Measurements from ENCODE around the gene CST9. TPM values are rescaled to one million over a fixed set of nuclear protein-coding genes. Genes with fewer than 3 reads are reported as not detected.

CST9 gene
- total and polyA plus RNA-seq, 2 of the 13 experiments (the other 11 are each of a cell fraction or from before 2014, with no cell fraction given), result 0.07 TPM; not detected in 1

- peak; percentile 58 for TF ChIP-seq CTCF (CRISPR knock-in tag; IDR thresholded peaks at IDR 0.05)
- peak; percentile 77 for TF ChIP-seq CEBPG (CRISPR knock-in tag; IDR thresholded peaks at IDR 0.05)
- TF ChIP-seq NCOA1 (CRISPR knock-in tag; IDR thresholded peaks at IDR 0.05), result no peak
Measured at GRCh38 chr20:23640671-23641667, 35.3 kb upstream of the CST9 start (continued).

- Histone ChIP-seq H3K4me3 (replicated peaks in 1 of 3; ENCODE audit: insufficient read depth in 1 of 3, low read depth in 2 of 3, low read length in 3 of 3) (peak overlapping the region; percentile 24 to 66 (median 27); a peak in 5 of 6 replicates), H4K20me1 (ENCODE audit: insufficient read depth, low read length) (peaks cover 14% of the 10 kb centered on the region; the same call in 1 of the 2 replicates), H3K27me3 (ENCODE audit: control insufficient read depth in 1 of 2, insufficient read depth in 2 of 2, low read length in 2 of 2) (no peaks in the 10 kb centered on the region; a peak in 1 of 5 replicates), H3K4me2 (ENCODE audit: low read depth, low read length) (peak overlapping the region; percentile 87), H3K4me1 (ENCODE audit: insufficient read depth, low read length) (peaks cover 68% of the 10 kb centered on the region), H3K9ac (ENCODE audit: insufficient read depth, low read depth, low read length) (peak overlapping the region; percentile 50), H3K36me3 (replicated peaks in 1 of 2; ENCODE audit: control insufficient read depth in 1 of 2, insufficient read depth in 2 of 2, low read length in 2 of 2) (peaks cover 2 to 3% of the 10 kb centered on the region in 2 experiments), H2AFZ (ENCODE audit: low read length) (no peak overlapping the region), H3K9me3 (ENCODE audit: low read length) (no peaks in the 10 kb centered on the region), H3K79me2 (ENCODE audit: insufficient read depth, low read length) (peaks cover 24% of the 10 kb centered on the region), H3K27ac (ENCODE audit: extremely low read length, insufficient read depth, low read length) (peak overlapping the region; percentile 48)
- in situ Hi-C loops (cut with HindIII; ENCODE audit: extremely low pct_ligation_motif_present, low pct_unique_long_range_greater_than_20kb), result no loop called here
- 17% methylated on average over 8 of the region's 8 CpGs for WGBS (ENCODE audit: low lambda C conversion rate)
- DNase-seq (ENCODE audit: low spot score) (no peak), ATAC-seq (peak; percentile 5), FAIRE-seq (no peak)
- intact Hi-C loops (cut with micrococcal nuclease; ENCODE audit: unreplicated experiment), result no loop called here
- ChIA-PET CTCF (ENCODE audit: low intra/inter-chr PET ratio, low total read pairs) (interaction anchor here (1.3 to 2.1 kb wide), 2 partner anchors 28 to 33 kb away, joined by 4 to 9 read pairs; no protein-coding TSS in a partner anchor), POLR2A (interaction anchor here (0.5 to 18.0 kb wide), 15 partner anchors 10 to 1128 kb away, joined by 3 to 543 read pairs (median 5); partner anchors contain the start of gene NAPB)
- no TSS peak for BruUV-seq (replicated peaks)
- TF ChIP-seq ZNF556 (CRISPR knock-in tag; IDR thresholded peaks at IDR 0.05; ENCODE audit: borderline replicate concordance) (peak; percentile 34; the same call in 1 of the 2 replicates), ZNF33A (CRISPR knock-in tag; IDR thresholded peaks at IDR 0.05; ENCODE audit: borderline replicate concordance) (no peak), BCL6 (CRISPR knock-in tag; IDR thresholded peaks at IDR 0.05) (peak; percentile 43; the same call in 1 of the 2 replicates), ZNF276 (CRISPR knock-in tag; IDR thresholded peaks at IDR 0.05; ENCODE audit: low read depth) (no peak; the same call in 1 of the 2 replicates), ZNF724P (CRISPR knock-in tag; IDR thresholded peaks at IDR 0.05; ENCODE audit: borderline replicate concordance) (peak; percentile 13; the same call in 1 of the 2 replicates), ZNF891 (CRISPR knock-in tag; IDR thresholded peaks at IDR 0.05) (0 out of 2 replicates have a peak, but pooled peaks have one; percentile 42), AHDC1 (CRISPR knock-in tag; IDR thresholded peaks at IDR 0.05; ENCODE audit: borderline replicate concordance) (no peak)
Measured at GRCh38 chr20:23640018-23640601, 34.4 kb upstream of the CST9 start.

Measured in HepG2 (cell line).